HUES6 (cell line): ENCODE measurements around the gene UTP3.
"Not testable (repeated sequence)": the region's sequence is repeated elsewhere in the genome, so short reads cannot be mapped to it uniquely, and the experiment has no call there.

Experiments used
- H3K27ac ChIP-seq: 2 replicates; pipeline ENCODE4 v1.7.0; 2013; ENCODE audit warnings: low read depth, mild to moderate bottlenecking, low read length, inconsistent platforms
- H3K27me3 ChIP-seq: 2 replicates; pipeline ENCODE4 v1.6.1; 2013; ENCODE audit warnings: low read length; ENCODE audit not compliant: control insufficient read depth, insufficient read depth
- H3K36me3 ChIP-seq: 2 replicates; pipeline ENCODE4 v1.6.1; 2013; ENCODE audit warnings: low read length; ENCODE audit not compliant: control insufficient read depth, insufficient read depth
- H3K4me1 ChIP-seq: 2 replicates; pipeline ENCODE4 v1.6.1; 2013; ENCODE audit warnings: low read length; ENCODE audit not compliant: control insufficient read depth, insufficient read depth
- H3K4me3 ChIP-seq: 2 replicates; pipeline ENCODE4 v1.5.1; 2013; ENCODE audit warnings: low read depth, low read length
- H3K9ac ChIP-seq: one replicate; pipeline ENCODE4 v1.6.1; 2013; ENCODE audit warnings: mild to moderate bottlenecking, low read length
- H3K9me3 ChIP-seq: 2 replicates; pipeline ENCODE4 v1.6.1; 2013; ENCODE audit warnings: low read depth, low read length; ENCODE audit not compliant: control insufficient read depth, insufficient read depth

The UTP3 gene

DNA sequence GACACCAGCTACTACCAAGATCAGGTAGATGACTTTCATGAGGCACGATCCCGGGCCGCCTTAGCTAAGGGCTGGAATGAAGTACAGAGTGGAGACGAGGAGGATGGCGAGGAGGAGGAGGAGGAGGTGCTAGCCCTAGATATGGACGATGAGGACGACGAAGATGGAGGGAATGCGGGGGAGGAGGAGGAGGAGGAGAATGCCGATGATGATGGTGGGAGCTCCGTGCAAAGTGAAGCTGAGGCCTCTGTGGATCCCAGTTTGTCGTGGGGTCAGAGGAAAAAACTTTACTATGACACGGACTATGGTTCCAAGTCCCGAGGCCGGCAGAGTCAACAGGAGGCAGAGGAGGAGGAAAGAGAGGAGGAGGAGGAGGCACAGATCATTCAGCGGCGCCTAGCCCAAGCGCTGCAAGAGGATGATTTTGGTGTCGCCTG, 481 bp downstream of the UTP3 start:
- Histone ChIP-seq H3K9me3 (no peaks in the 10 kb centered on the region), H3K36me3 (0 out of 2 replicates have a peak, but pooled peaks cover 5% of the 10 kb centered on the region), H3K27me3 (no peaks in the 10 kb centered on the region), H3K4me3 (peak overlapping the region; percentile 97), H3K9ac (peak overlapping the region; percentile 94), H3K4me1 (peaks cover 7% of the 10 kb centered on the region), H3K27ac (peak overlapping the region; percentile 67; the same call in 1 of the 2 replicates)

DNA sequence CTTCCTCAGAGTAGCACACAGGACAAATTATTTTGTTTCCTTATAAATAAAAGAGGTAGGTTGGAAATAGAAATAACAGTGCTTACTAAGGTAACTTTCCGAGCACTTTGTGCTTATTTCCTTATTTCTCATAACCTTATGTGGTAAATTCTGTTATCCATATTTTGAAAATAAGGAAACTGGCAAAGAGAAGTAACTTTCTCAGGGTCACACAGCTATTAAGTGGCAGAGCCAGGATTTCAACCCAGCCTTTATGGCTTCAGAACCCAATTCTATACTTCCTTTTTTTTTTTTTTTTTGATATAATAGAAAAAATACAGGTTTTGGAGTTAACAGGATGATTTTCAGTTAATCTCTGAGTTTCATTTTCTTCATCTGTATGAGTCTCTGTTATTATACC, 3.3 kb downstream of the UTP3 start:
- H3K36me3 ChIP-seq: 0 out of 2 replicates have a peak, but pooled peaks cover 5% of the 10 kb centered on the region
- peaks cover 7% of the 10 kb centered on the region for H3K4me1 ChIP-seq
- H3K27me3 ChIP-seq: no peaks in the 10 kb centered on the region
- H3K9ac ChIP-seq: no peak overlapping the region
- H3K27ac ChIP-seq: no peak overlapping the region
- H3K9me3 ChIP-seq: no peaks in the 10 kb centered on the region
- no peak overlapping the region for H3K4me3 ChIP-seq

DNA sequence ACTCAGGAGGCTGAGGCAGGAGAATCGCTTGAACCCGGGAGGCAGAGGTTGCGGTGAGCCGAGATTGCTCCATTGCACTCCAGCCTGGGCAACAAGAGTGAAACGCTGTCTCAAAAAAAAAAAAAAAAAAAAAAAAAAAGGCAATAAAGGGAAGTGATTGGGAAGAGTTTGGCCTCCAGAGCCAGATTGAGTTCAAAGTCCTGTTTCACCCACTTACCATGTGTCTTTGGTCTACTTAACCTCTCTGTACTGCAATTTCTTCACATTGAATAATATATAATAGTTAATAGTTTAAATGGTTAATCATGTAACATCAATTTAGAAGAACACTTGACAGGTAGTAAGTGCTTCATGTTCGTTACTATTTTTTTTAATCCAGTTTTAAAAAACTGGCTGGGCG, 6.3 kb downstream of the UTP3 start:
- H3K4me1 ChIP-seq, H3K27ac ChIP-seq, H3K9ac ChIP-seq, H3K27me3 ChIP-seq, H3K36me3 ChIP-seq, H3K4me3 ChIP-seq, H3K9me3 ChIP-seq: not testable (repeated sequence)

DNA sequence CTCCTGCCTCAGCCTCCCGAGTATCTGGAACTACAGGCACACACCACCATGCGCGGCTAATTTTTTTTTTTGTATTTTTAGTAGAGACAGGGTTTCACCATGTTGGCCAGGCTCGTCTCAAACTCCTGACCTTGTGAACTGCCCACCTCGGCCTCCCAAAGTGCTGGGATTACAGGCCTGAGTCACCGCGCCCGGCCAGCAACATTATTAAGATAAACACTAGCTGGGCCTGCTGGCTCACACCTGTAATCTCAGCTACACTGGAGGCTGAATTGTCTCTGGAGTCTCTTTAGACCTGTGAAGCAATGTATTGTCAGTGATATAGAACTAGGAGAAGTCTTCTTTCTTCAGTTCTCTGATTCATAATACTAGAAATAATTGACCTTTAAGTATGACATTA, 10.1 kb downstream of the UTP3 start:
- not testable (repeated sequence) for H3K4me1 ChIP-seq, H3K36me3 ChIP-seq, H3K9ac ChIP-seq, H3K27ac ChIP-seq, H3K9me3 ChIP-seq, H3K27me3 ChIP-seq, H3K4me3 ChIP-seq

DNA sequence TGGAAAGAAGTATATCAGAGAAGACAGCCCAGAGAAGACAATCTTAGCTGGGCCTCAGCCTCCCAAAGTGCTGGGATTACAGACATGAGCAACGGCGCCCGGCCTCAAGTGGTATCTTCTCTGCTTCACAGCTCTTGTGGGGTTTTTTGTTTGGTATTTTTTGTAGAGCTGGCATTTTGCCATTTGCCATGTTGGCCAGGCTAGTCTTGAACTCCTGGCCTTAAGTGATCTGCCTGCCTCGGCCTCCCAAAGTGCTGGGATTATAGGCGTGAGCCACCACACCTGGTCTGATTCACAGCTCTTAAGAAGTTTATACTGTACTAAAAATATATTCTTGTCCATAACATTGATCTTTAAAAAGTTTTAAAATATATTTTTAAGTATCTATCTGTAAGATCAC, 12.4 kb downstream of the UTP3 start:
- Histone ChIP-seq H3K9ac (no peak overlapping the region), H3K27ac (no peak overlapping the region), H3K4me3 (no peak overlapping the region), H3K36me3 (no peaks in the 10 kb centered on the region), H3K9me3 (no peaks in the 10 kb centered on the region), H3K27me3 (no peaks in the 10 kb centered on the region), H3K4me1 (no peaks in the 10 kb centered on the region)

DNA sequence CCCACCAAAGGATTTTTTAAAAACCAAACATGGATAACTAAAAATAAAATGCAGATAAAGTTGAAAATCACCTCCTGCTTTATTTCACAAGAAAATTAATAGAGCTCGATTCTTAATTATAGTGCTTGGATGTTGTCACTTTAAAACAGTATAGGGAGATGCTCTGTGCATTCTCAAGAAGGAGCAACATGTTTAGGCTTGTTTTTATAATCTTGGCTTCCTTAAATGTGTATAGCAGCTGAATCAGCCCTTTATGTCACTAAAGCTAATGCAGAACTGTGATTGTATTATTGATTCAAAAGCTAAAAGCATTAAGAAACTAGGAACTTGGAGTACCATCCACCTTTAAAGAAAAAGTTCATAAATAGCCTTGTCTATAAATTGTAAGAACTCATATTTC, 12.9 kb downstream of the UTP3 start:
- Histone ChIP-seq H3K4me1 (peaks cover 3% of the 10 kb centered on the region; the same call in 1 of the 2 replicates), H3K4me3 (no peak overlapping the region), H3K9me3 (no peaks in the 10 kb centered on the region), H3K27me3 (no peaks in the 10 kb centered on the region), H3K9ac (no peak overlapping the region), H3K27ac (no peak overlapping the region), H3K36me3 (no peaks in the 10 kb centered on the region)

DNA sequence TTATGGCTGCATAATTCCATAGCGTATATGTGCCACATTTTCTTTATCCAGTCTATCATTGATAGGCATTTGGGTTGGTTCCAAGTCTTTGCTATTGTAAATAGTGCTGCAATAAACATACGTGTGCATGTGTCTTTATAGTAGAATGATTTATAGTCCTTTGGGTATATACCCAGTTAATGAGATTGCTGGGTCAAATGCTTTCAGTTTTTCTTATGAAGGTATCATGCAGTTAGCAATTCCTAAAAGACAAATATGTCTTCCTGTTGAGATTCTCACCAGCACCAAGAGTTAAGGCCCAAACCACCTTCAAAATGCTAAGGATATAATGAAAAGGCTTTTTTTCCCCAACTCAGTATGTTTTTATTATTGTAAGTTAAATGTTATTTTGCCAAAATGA, 14.3 kb downstream of the UTP3 start:
- not testable (repeated sequence) for H3K9ac ChIP-seq, H3K27ac ChIP-seq, H3K27me3 ChIP-seq, H3K36me3 ChIP-seq, H3K4me1 ChIP-seq, H3K9me3 ChIP-seq, H3K4me3 ChIP-seq

DNA sequence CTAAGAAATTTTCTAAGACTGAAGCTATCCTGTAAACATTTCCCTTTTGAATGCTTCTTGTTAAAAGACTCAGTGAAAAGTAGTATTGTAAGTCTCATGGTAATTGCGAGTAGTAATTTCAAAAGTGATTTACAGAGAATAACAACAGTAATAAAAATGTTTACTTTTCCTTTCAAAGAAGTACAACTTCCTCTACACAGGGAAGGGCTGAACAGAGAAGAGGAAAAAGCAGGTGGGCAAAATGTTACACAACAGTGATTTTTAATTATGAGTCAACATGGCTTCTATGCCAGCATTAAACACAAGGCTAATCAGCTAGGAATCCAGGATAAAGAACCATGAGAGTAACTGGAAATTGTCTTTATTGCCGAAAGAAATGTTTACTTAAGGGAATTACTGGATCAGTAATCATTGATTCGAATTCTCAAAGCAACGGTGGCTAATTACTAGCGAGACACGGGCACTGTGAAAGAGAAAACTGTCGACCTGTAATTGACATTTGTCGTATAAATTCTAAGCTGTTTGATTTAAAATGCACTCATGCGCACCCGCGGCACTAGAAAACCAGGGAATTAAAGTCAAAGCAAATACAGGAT, 15.4 kb downstream of the UTP3 start:
- Histone ChIP-seq H3K9me3 (no peaks in the 10 kb centered on the region), H3K4me1 (peaks cover 6% of the 10 kb centered on the region; the same call in 1 of the 2 replicates), H3K36me3 (no peaks in the 10 kb centered on the region), H3K27me3 (no peaks in the 10 kb centered on the region), H3K9ac (peak overlapping the region; percentile 86), H3K27ac (peak overlapping the region; percentile 84), H3K4me3 (peak overlapping the region; percentile 86)

DNA sequence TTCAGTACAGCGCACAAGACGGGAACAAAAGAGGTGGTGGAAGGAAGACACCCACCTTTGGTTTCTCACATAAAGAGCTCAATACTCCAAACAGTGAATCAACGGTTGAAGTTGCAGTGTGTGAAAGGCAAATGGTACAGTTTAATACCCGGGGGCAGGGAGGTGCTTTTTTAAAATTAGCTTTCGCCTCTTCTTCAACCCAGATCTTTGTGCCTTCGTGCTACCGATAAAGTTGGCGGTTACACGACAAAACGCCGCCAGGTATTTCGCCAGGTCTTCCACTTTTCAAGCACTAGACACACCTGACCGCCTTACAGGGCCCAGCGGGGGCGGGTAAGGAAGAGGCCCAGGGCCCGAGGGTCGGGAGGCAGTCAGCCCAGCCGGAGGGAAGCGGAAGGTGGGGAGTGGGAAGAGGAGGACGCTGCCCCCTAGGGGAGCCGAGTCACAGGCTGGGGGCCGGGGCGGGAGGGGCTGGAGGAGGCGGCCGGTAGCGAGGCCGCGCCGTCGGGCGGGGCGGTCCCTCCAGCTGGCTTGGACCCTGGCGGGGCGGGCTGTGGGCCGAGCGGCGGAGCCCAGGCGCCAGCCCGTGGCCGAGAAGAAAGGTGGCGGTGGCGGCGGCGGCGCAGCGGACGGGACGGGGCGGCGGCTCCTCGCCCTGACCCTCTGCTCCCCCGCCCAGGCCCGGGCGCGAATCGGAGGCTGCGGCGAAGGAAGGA, 16.0 kb downstream of the UTP3 start:
- Histone ChIP-seq H3K9ac (peak overlapping the region; percentile 86), H3K27me3 (no peaks in the 10 kb centered on the region), H3K9me3 (no peaks in the 10 kb centered on the region), H3K27ac (peak overlapping the region; percentile 84), H3K4me3 (peak overlapping the region; percentile 86), H3K4me1 (peaks cover 8% of the 10 kb centered on the region), H3K36me3 (no peaks in the 10 kb centered on the region)

DNA sequence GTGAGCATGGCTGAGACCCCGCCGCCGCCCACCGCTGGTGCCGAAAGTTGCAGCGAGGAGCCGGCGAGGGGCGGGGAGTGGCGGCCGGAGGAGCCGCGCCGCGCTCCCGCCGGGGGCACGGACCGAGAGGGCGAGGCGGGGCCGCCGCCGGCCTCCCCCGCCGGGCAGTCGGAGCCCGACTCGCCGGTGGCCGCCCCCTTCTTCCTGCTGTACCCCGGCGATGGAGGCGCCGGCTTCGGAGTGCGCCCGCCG, 16.5 kb downstream of the UTP3 start:
- peaks cover 12% of the 10 kb centered on the region for H3K4me1 ChIP-seq

DNA sequence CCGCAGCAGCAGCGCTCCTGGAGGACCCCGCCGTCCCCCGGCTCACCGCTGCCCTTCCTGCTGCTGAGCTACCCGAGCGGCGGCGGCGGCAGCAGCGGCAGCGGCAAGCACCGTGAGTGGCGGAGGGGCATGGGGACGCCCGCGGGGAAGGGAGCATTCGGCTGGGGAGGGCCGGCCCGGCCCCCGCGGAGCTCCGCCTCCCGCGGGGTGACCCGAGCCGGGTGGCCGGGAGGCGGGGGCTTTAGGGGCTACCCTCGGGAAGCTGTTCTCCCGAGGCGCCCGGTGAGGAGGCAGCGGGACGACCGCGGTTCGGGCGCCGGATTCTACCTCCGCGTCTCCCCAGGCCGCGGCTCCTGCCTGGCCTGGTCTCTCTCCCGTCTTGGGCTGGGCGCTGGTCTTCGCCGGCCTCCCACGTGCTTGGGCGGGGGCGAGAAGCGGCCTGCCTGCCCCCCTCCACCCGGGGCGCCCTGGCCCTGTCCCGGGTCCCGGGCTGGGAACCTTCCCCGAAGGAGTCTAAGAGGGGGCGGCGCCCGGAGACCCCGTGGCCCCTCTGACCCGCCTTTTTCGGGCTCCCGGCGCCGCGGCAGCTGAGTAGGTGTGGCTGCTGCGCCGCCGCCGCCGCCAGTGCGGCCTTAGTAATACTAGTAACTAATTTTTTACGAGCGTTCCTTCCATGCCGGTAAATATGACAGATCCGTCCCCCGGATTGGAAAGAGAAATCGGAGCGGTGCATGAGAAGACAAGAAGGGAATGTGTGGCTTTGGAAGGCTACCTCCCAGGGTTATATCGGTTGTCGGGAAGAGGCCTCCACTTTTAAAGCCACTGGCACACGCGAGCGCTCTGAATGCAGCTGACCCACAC, 17.1 kb downstream of the UTP3 start:
- Histone ChIP-seq H3K9me3 (no peaks in the 10 kb centered on the region), H3K4me3 (peak overlapping the region; percentile 86), H3K27ac (peak overlapping the region; percentile 40; the same call in 1 of the 2 replicates), H3K4me1 (peaks cover 12% of the 10 kb centered on the region), H3K27me3 (no peaks in the 10 kb centered on the region), H3K36me3 (no peaks in the 10 kb centered on the region), H3K9ac (peak overlapping the region; percentile 82)

More for the DNA sequence above, 16.5 kb downstream of the UTP3 start:
- no peaks in the 10 kb centered on the region for H3K36me3 ChIP-seq
- peak overlapping the region; percentile 40; the same call in 1 of the 2 replicates for H3K27ac ChIP-seq
- peak overlapping the region; percentile 86 for H3K4me3 ChIP-seq
- peak overlapping the region; percentile 82 for H3K9ac ChIP-seq
- no peaks in the 10 kb centered on the region for H3K9me3 ChIP-seq
- no peaks in the 10 kb centered on the region for H3K27me3 ChIP-seq
